CD14-positive monocyte (primary cell): ENCODE measurements around the gene LASP1. TPM values are rescaled to one million over a fixed set of nuclear protein-coding genes. Genes with fewer than 3 reads are reported as not detected.
A peak's percentile ranks its signal among the peaks of the same experiment; 100 is the strongest.

Experiments used
- DNase-seq, 3 donors: peaks; one replicate each; pipeline ENCODE4 v3.0.0-alpha.2; 2011 to 2022
- H2AFZ ChIP-seq: 2 replicates; pipeline ENCODE4 v1.6.0; 2012; ENCODE audit warnings: mild to moderate bottlenecking, low read depth, low read length, inconsistent platforms; ENCODE audit not compliant: insufficient read depth, poor library complexity, severe bottlenecking
- H3K27ac ChIP-seq, 2 donors: 1 replicate in 1 of 2; 2 replicates in 1 of 2; pipeline ENCODE4 v1.5.1; 2012 to 2013; ENCODE audit warnings: low read length in 2 of 2, control low read depth in 1 of 2, inconsistent platforms in 1 of 2, low read depth in 1 of 2, mild to moderate bottlenecking in 1 of 2
- H3K27me3 ChIP-seq, 2 donors: one replicate each; pipeline versions ENCODE4 v1.6.0 to v1.6.1; 2011 to 2013; ENCODE audit warnings: low read length in 2 of 2; ENCODE audit not compliant: control insufficient read depth in 2 of 2, insufficient read depth in 2 of 2
- H3K36me3 ChIP-seq, 2 donors: replicated peaks in 1 of 2; 1 replicate in 1 of 2; 2 replicates in 1 of 2; pipeline versions ENCODE4 v1.5.1 to v1.6.1; 2012 to 2013; ENCODE audit warnings: low read length in 2 of 2, control low read depth in 1 of 2, inconsistent platforms in 1 of 2, mild to moderate bottlenecking in 1 of 2; ENCODE audit not compliant: insufficient read depth in 2 of 2, control insufficient read depth in 1 of 2
- H3K4me1 ChIP-seq, 2 donors: 1 replicate in 1 of 2; 2 replicates in 1 of 2; pipeline versions ENCODE4 v1.5.1 to v1.6.1; 2012 to 2013; ENCODE audit warnings: low read length in 2 of 2, control low read depth in 1 of 2, inconsistent platforms in 1 of 2, mild to moderate bottlenecking in 1 of 2, moderate library complexity in 1 of 2; ENCODE audit not compliant: insufficient read depth in 2 of 2, control insufficient read depth in 1 of 2
- H3K4me2 ChIP-seq: replicated peaks from 2 replicates; pipeline ENCODE3; 2012; ENCODE audit warnings: low read length, moderate library complexity, mild to moderate bottlenecking; ENCODE audit not compliant: poor library complexity, severe bottlenecking; ENCODE audit errors: extremely low read depth
- H3K4me3 ChIP-seq, 3 experiments: fragments of 200-600 bp in 1 of 3; sonication (generic) in 1 of 3; replicated peaks in 1 of 3; 1 replicate in 2 of 3; 2 replicates in 1 of 3; pipeline ENCODE4 v1.5.1; 2011 to 2013; ENCODE audit warnings: low read length in 3 of 3, mild to moderate bottlenecking in 3 of 3, control low read depth in 2 of 3, low read depth in 2 of 3, inconsistent platforms in 1 of 3, moderate library complexity in 1 of 3
- H3K79me2 ChIP-seq: 2 replicates; pipeline ENCODE4 v1.6.0; 2012; ENCODE audit warnings: mild to moderate bottlenecking, control low read depth, inconsistent platforms, low read length, moderate library complexity; ENCODE audit not compliant: insufficient read depth
- H3K9ac ChIP-seq: 2 replicates; pipeline ENCODE4 v1.6.0; 2017; ENCODE audit warnings: low read length, mild to moderate bottlenecking; ENCODE audit not compliant: insufficient read depth, poor library complexity, severe bottlenecking
- H3K9me3 ChIP-seq, 2 donors: replicated peaks in 1 of 2; 1 replicate in 1 of 2; 2 replicates in 1 of 2; pipeline versions ENCODE4 v1.5.1 to v1.6.1; 2012 to 2013; ENCODE audit warnings: low read length in 2 of 2, control low read depth in 1 of 2; ENCODE audit not compliant: control insufficient read depth in 1 of 2, insufficient read depth in 1 of 2
- H4K20me1 ChIP-seq: 2 replicates; pipeline ENCODE4 v1.6.0; 2012; ENCODE audit warnings: mild to moderate bottlenecking, low read length, control low read depth, moderate library complexity; ENCODE audit not compliant: insufficient read depth
- H3K27ac Mint-ChIP-seq, 7 donors: one replicate each; pipeline ENCODE4 v1.8.0; 2020; ENCODE audit warnings: mild to moderate bottlenecking in 7 of 7, mixed read lengths in 7 of 7, moderate library complexity in 6 of 7, inconsistent platforms in 2 of 7
- H3K27me3 Mint-ChIP-seq, 3 donors: one replicate each; pipeline ENCODE4 v1.8.0; 2021 to 2022; ENCODE audit warnings: low read depth in 3 of 3, mild to moderate bottlenecking in 3 of 3, mixed read lengths in 3 of 3, moderate library complexity in 3 of 3, inconsistent platforms in 1 of 3
- H3K36me3 Mint-ChIP-seq, 2 donors: one replicate each; pipeline ENCODE4 v1.8.0; 2020; ENCODE audit warnings: mixed read lengths in 2 of 2, inconsistent platforms in 1 of 2, mild to moderate bottlenecking in 1 of 2
- H3K4me1 Mint-ChIP-seq: one replicate; pipeline ENCODE4 v1.8.0; 2020; ENCODE audit warnings: mild to moderate bottlenecking, mixed read lengths
- H3K4me3 Mint-ChIP-seq, 2 donors: one replicate each; pipeline ENCODE4 v1.8.0; 2020; ENCODE audit warnings: mild to moderate bottlenecking in 2 of 2, mixed read lengths in 2 of 2, moderate library complexity in 1 of 2
- H3K9me3 Mint-ChIP-seq, 7 donors: one replicate each; pipeline ENCODE4 v1.8.0; 2020 to 2022; ENCODE audit warnings: mixed read lengths in 7 of 7, mild to moderate bottlenecking in 6 of 7, moderate library complexity in 6 of 7, inconsistent platforms in 2 of 7
- CTCF ChIP-seq: fragments of 200-600 bp; IDR thresholded peaks from one replicate; pipeline ENCODE4 v1.8.0; 2022; ENCODE audit warnings: antibody characterized with exemption, mild to moderate bottlenecking
- WGBS: methylation state at CpG from one replicate; pipeline ENCODE4 v1.1.5; 2013; ENCODE audit warnings: missing lambda C conversion rate; ENCODE audit not compliant: insufficient coverage; 5-methylcytosine and 5-hydroxymethylcytosine counted together
- intact Hi-C, 2 donors: fragments of 100-400 bp; cut with micrococcal nuclease; formaldehyde crosslinking; loops; one replicate each; pipeline versions ENCODE4 v1.15.0 to v1.15.1; 2023
- polyA plus RNA-seq, 3 donors: library from polyadenylated mRNA; depleted of rRNA in 1 of 3; unstranded in 2 of 3; stranded (reverse) in 1 of 3; fragments of 300-500 nt in 2 of 3; fragments of >200 nt in 1 of 3; fragmentation: Illumina TruSeq in 2 of 3; gene quantifications; 1 replicate in 2 of 3; 2 replicates in 1 of 3; pipeline ENCODE4 v1.2.3, GENCODE V29; 2012 to 2021

Gene LASP1
- polyA plus RNA-seq, 3 donors: 55.9 to 93.7 (median 70.6) TPM

- Histone ChIP-seq H3K27me3 (no peaks in the 10 kb centered on the region), H3K79me2 (peaks cover 100% of the 10 kb centered on the region), H3K4me3 (no peak overlapping the region), H3K9ac (no peak overlapping the region), H2AFZ (no peak overlapping the region), H3K27ac (peak overlapping the region in 1 of 2 donors; percentile 65), H3K36me3 (peaks cover 32 to 71% of the 10 kb centered on the region in 2 donors), H3K4me1 (peaks cover 62 to 84% of the 10 kb centered on the region in 2 donors), H4K20me1 (peaks cover 100% of the 10 kb centered on the region), H3K4me2 (no peak overlapping the region), H3K9me3 (no peaks in the 10 kb centered on the region)
- DNase-seq: no peak
- TF ChIP-seq CTCF: no peak
- Mint-ChIP-seq H3K4me3 (no peak overlapping the region), H3K27me3 (no peaks in the 10 kb centered on the region), H3K27ac (peak overlapping the region in 5 of 7 donors; percentile 13 to 76 (median 71)), H3K36me3 (peaks cover 22 to 41% of the 10 kb centered on the region in 2 donors), H3K4me1 (peaks cover 80% of the 10 kb centered on the region), H3K9me3 (no peaks in the 10 kb centered on the region)
- intact Hi-C loops: loop anchor here in 1 of 2 donors (10.0 kb wide), 1 partner anchor 279 kb away; the partner anchor contains the start of gene PLXDC1
- WGBS: 100% methylated on average over 2 of the region's 5 CpGs
Observed at GRCh38 chr17:38875477-38876075, 5.7 kb downstream of the LASP1 start.

DNA sequence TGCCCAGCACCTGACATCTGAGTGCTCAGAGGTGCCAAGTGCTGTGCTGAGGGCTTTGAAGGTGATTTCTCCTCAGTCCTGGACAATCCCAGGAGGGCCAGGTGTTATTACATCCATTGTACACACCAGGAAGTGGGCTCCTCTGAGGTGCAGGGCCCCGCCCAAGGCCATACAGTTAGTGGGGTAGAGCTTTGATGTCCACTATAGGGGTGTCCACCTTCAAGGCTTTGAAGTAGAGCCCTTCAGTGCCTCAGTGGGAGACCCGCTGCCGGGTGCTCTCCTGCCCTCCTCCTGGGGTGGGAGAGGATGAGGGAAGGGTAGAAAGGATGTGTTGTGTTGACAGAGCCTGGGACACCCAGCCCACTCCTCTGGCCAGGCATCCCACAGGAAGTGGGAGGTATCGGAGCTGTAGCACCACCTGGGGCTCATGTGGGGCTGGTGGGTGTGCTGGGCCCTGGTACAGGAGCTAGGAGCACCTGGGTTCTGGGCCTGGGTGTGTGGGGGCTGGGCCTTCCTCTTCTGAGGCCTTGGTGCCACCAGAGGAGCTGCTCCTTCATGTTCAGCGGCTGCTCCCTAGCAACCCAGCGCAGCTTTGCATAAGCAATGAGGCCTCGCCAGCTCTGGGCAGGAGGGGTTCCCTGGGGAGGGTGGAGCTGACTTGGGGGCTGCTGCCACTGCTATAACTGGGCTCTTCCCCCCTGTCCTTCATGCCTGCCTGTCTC lies 7.4 kb downstream of the LASP1 start:
- TF ChIP-seq CTCF: no peak
- intact Hi-C loops: loop anchor here in 1 of 2 donors (10.0 kb wide), 1 partner anchor 278 kb away; the partner anchor contains the start of gene PLXDC1
- peaks cover 0 to 2% (median 0%) of the 10 kb centered on the region in 3 donors for H3K27me3 Mint-ChIP-seq
- H3K9ac ChIP-seq: peak overlapping the region; percentile 27
- H3K9me3 ChIP-seq: no peaks in the 10 kb centered on the region
- peak overlapping the region; percentile 7 for H3K4me2 ChIP-seq
- H4K20me1 ChIP-seq: peaks cover 100% of the 10 kb centered on the region
- H3K4me3 ChIP-seq: no peak overlapping the region
- H3K36me3 Mint-ChIP-seq: peaks cover 36 to 58% of the 10 kb centered on the region in 2 donors
- H2AFZ ChIP-seq: no peak overlapping the region
- H3K36me3 ChIP-seq: peaks cover 37 to 86% of the 10 kb centered on the region in 2 donors
- 50% methylated on average over 2 of the region's 7 CpGs for WGBS
- peak overlapping the region in 5 of 7 donors; percentile 3 to 74 (median 66) for H3K27ac Mint-ChIP-seq
- H3K27me3 ChIP-seq: no peaks in the 10 kb centered on the region
- H3K27ac ChIP-seq: peak overlapping the region; percentile 7 to 66
- H3K4me1 Mint-ChIP-seq: peaks cover 85% of the 10 kb centered on the region
- DNase-seq: no peak
- peaks cover 63 to 83% of the 10 kb centered on the region in 2 donors for H3K4me1 ChIP-seq
- peaks cover 100% of the 10 kb centered on the region for H3K79me2 ChIP-seq
- no peak overlapping the region for H3K4me3 Mint-ChIP-seq
- no peaks in the 10 kb centered on the region for H3K9me3 Mint-ChIP-seq
